GM21576 (cell line): ENCODE results near the gene KRCC1.

Experiments
- ATAC-seq: cut with Tn5 transposase; IDR thresholded peaks from one replicate; pipeline ENCODE4 v1.9.1; 2021; ENCODE audit warnings: mild to moderate bottlenecking, moderate library complexity; ENCODE audit not compliant: unreplicated experiment

The KRCC1 gene

DNA sequence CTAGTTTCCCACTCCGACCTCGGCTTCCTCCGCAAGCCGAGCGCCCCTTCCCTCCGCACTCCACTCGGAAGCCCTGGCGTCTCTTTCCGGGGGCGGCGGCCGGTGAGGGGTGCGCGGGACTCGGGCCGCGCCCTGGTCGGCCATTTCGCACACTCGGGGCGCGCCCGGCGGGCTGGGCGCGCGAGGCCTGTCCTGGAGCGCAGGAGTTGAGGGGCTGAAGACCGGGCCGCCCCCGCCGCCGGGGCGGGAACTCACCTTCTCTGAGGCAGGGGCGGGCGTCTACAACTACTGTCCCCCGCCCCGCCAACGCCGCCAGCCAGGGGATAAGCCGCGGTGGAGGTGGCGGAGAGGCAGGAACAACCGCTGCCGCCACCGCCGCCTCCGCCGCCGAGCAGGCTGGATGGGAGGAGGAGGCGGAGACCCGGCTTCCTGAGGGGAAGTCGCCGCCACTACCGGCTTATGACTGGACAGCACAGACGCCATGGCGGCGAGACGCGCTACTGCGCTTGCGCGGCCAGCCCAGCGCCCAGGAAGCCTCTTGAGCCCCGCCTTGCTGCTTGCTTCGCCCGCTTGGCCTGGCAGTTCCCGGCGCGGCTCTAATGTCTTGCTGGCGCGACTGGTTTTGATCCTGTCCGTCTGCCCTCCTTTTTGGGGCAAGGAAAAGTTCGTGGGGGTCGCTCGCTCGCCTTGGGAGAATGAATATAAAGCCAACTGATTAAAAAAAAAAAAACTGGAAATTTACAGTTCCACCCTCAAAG is at the start of gene KRCC1:
TSS of gene KRCC1 (minus strand) at position 413 of the 758 bp plus-strand sequence. CDS start 27,220 bp downstream, outside the sequence.
- ATAC-seq, result peak; percentile 96

DNA sequence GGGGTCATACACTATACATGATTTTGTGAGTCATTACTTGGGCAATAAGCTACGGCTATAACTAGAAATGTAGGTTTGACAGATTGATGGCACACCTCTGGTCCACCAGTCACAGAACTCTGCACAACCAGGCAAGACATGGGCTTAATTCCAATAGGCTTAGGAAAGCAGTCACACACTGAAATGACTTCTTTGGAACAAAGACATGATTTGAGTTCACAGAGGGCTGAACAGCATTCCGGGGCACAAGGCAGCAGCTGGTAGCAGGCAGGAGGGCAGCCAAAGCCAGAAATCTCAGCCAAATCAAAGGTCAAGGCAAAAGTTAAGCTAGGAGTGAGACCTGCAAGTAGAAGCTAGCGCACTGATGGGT is 44.9 kb upstream of the KRCC1 start:
- no peak for ATAC-seq

DNA sequence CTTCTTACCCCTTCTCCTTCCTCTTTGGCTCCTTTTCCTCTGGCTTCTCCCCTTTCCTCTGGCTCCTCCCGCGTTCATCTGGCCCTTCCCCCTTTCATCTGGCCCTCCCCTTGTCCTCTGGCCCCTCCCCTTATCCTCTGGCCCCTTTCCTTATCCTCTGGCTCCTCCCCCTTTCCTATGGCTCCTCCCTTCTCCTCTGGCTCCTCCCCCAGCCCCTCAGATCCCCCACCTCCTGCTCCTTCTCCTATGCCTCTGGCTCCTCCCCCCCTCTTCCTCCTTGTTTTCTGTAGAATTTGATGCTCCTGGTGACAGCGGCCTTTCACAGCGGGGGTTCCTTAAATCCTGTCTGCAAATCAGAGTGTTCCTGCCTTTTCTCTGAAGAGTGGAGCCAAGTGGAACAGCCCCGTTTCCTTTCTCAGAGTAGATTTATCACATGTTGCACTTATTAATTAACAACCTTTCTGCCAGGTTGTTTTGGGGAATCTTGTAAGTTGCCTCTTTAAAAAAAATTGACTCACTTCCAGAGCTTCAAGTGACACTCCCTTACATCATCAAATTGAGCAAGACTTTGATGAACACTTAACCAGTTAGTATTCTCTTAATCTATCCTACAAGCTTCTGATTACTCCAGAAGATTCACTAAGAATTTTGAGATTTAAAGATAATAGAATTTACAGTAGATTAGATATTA is 44.4 kb upstream of the KRCC1 start:
- ATAC-seq, result no peak

DNA sequence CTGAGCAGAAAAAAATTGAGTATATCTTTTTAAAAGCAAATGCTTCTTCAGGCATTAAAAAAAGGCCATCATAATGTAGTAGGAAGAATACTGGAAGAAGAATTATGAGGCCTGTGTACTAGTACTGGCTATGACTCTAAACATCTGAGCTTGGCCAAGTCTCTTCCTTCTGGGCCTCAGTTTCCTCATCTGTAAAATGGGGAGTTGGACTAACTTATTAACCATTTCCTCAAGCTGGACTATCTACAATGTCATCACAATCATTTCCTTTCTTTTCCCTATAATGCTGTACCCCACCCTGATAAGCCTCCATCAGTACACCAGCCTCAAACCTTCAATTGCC is 42.9 kb upstream of the KRCC1 start:
- no peak for ATAC-seq

DNA sequence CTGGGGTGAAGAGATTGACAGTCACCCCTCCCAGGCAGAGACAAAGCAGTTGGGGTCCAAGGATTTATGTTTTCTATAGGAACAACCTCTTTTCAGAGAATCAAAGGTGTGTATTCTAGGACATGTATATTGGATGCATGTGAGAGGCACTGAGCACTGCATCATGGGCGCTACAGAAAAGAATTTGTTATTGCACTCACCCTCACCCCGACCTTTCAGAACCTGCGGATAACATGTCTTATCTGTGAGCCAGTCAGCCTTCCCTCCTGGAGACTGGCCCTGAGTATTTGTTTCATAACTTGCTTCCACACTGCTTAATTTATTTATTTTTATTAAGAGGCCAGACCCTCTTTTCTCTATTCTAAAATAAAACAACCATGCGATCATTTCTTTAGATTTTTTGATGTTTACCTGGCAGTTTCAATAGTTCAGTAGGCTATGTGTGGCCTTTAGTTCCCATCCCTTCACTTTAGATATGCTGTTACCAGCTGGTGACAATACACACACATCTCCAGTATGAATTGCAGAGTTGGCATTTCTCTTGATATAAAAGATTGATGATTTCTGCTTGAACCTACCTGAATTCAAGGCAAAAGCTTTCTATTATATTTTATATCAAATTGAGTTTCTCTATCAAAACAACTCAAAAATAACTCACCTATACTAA is 42.4 kb upstream of the KRCC1 start:
- ATAC-seq, result no peak

DNA sequence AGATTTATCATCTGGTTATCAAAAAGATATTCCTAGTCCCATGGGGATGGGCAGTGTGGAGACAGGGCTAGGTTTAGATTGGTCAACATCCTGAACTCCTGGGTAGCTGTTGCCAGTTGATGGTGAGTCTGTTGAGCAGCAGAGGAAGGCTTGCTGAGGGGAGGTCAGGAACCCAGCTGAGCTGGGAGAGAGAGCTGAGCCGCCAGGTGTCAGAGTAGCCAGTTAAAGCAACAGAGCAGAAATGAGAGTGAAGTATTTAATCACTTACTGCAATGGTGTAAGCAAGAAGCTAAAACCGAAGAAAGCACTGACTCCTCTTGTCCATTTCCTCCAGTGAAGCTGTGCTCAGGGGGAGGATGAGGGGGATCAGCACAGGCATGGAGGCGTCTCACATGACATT is 41.6 kb upstream of the KRCC1 start:
- no peak for ATAC-seq

DNA sequence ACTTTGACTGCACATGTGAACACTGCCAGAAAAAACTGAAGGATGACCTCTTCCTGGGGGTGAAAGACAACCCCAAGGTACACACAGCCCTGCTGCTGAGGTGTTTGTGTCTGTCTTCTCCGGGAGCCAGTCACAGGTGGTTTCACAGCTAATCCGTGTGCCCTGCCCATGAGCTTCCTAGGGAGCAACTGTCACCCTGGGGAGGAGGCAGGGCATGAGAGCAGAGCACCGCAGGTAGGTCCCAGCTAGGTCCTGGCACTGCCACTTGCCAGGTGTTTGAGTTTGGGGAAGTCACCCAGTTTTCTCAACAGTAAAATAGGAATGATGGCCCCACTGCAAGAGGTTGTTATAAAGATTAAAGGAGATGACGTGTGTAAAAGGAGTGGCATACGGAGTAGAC is 41.1 kb upstream of the KRCC1 start:
- ATAC-seq, result no peak

DNA sequence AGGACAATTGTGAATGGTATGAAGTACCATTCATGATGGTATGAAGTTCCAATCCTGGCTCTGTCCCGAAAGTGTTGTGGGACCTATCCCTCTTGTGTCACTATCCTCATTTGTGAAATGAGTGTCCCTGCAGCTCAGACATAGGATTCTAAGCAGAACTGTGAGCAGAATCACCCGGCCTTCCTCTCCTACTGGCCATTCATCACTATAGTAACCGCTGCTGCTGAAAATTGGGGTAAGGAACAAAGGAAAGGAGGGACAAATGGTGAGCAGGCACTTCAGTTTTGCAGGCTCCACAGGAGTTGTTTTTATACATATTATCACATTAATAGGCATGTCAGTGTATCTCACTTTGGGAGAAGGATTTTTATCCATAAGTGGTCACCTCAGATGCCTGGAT is 39.4 kb upstream of the KRCC1 start:
- ATAC-seq, result no peak

DNA sequence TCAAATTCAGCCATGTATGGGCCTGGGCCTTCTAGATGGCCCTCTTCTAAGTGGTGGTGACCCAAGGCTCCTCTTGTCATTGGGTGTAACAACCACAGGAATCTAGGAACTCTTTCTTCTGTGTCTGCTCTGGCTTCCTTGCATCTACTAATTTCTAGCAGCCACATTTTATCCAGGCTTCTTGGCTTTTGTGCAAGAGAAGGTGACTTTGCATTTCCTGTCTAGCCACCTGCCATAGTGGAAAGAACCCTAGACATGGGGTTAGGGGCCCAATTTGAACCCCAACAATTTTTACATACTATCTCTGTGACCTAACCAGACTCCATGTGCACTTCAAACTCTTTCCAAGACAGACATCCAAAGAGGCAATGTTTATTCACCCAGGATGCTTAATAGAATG is 37.2 kb upstream of the KRCC1 start:
- no peak for ATAC-seq

DNA sequence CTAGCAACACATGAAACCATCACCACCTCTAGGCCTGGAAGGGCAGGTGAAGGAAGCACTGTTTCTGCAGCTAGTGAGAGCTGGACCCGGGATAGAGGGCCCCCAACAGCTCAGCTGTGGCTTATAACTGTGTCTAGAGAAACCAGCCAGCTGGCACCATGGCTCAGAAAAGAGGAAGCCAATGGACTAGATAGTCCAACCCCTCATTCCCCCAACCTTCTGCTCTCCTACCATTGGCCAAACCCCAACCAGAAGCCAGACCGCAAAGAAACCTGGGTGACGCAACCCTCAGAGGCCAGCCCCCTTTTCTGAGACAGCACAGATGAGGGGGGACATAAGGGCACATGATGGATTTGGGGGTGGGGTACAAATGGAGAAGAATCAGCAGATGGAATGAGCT is 36.4 kb upstream of the KRCC1 start:
- no peak for ATAC-seq

DNA sequence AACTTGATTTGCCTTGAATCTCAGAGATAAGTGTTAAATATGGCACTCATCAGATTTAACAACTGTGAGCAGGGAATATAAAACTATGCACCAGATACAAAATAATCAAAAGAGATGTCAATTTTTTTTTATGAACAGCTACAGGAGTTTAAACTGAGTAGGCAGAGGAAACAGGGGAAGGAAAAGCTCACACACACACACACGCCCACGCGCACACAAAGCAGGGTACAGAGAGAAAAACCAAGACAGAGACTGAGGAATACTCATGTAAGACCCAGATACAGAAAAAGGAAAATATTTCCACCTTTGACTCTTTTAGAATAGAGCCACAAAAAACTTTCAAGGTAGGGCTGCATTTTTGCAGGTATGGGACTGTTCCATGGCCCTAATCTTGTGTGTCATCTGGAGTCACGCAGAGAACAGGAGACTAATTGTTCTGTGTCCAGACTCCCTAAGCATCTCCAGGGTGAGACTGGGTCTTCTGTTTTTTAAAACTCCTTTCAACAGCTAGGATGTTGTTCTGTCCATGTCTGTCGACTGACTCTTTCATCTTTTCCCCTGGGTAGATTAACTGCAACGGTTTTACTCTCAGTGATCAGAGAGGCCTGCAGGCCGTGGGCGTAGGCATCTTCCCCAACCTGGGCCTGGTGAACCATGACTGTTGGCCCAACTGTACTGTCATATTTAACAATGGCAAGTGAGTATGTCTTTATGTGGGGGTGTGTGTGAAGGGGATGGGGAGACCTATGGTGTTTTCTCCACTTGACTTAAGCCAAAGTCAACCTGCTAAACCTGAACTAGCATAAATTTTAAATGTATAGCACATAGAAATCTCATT is 35.1 kb upstream of the KRCC1 start:
- ATAC-seq, result no peak

DNA sequence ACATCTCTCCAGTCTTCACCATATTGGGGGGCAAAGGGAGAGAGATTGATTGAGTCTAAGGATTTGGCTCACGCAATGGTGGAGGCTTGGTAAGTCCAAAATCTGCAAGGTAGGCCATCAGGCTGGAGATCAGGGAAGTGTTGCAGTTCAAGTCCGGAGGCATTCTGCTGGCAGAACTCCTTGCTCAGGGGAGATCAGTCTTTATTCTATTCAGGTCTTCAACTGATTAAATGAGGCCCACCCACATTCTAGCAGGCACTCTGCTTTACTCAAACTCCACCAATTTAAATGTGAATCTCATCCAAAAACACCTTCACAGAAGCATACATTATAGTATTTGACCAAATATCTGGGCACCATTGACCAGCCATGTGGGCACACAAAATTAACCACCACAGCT is 33.4 kb upstream of the KRCC1 start:
- no peak for ATAC-seq

DNA sequence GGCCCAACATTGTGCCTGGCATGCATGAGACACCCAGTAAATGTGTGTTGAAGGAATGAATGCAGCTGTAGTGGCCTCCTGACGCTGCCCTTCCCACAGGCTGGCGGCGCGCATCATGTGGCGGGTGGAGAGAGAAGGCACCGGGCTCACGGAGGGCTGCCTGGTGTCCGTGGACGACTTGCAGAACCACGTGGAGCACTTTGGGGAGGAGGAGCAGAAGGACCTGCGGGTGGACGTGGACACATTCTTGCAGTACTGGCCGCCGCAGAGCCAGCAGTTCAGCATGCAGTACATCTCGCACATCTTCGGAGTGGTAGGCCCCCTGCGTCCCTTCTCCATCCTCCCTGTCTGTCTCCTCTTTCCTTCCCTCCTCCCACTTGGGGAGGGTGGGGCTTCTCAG is 32.2 kb upstream of the KRCC1 start:
- no peak for ATAC-seq

DNA sequence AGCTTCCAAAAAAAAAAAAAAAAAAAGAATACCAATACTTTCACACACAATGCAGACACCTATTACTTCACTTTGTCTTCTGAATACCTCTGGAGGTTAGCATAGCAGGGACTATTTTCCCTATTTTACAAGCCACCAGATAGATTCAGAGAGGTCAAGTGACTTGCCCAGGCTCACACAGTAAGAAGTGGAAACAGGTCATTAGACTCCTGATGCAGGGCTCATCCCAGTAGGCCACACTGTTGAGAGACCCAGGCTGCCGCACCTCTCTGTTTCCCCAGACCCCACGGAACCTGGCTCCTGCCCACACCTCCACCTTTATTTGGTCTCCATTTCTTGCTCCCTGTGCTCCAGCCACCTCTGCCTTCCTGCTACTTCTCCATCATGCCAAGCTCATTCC is 31.5 kb upstream of the KRCC1 start:
- ATAC-seq, result no peak

DNA sequence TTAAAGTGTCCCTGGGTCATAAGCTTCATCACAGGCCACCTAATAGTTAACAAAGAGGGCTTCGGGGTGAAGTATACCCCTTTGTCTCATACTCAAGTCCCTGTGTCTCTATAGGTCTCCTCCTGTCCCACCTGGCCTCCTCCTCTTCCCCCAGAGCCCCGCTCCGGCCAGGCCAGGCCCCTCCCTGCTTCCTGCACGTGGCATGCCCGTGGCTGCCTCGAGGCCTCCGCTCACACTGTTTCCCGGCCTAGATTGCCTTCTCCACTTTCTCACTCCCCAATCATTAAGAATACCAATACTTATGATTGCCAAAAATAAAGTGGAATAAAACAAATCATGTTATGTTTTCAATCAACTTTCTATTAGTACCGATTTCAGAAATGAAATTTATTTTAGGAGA is 30.8 kb upstream of the KRCC1 start:
- ATAC-seq, result no peak

DNA sequence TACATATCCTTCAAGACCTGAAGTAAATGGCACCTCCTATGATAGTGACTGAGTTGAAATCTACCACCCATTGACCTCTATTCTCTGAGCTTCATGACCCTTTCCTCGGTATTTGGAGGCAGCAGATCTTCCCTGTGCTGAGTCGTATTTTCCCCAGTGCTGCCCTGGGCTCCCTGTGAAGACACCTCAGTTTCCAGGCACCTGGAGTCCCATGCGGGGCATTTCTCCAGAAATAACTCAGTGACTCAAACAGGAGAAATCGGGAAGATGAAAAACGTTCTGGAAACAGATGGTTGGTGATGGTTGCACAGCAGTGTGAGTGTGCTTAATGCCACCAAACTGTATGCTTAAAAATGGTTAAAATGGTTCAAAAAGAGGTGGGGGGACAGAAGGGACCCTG is 30.0 kb upstream of the KRCC1 start:
- no peak for ATAC-seq

DNA sequence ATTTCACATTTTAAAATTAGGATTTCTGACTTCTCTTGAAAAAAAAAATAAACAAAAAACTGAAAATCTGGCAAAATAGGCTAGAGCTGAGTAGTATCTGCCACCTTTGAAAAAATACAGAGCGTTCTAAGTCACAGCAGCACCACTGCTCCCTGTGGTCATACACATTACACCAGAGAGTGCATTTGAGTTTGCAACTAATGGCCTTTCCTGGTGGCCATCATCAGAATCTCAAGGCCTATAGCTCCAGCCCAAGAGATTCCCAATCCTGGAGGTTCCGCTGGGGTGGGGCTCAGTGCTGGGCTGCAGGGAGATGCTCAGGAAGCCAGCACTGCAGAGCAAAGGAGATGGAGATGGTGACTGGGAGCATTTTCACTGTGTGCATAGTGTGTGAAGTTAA is 29.5 kb upstream of the KRCC1 start:
- ATAC-seq, result no peak

DNA sequence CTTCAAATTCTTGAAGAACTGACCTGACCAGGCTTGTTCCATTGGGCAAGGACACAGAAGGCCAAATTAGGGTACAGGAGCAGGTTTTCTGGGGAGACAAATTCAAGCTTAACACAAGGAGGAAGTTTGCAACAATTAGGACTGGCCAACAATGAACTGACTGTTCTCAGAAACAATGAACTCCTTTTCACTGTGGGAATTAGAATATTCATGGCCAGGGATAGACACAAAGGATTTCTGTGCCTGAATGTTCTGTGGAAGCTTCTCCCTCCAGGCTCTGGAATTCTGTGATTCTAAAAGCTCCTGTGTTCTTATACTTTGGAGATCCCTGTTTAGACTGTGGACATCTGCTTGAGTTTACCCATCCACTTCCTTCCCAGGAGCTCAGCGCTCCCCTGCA is 27.2 kb upstream of the KRCC1 start:
- no peak for ATAC-seq

DNA sequence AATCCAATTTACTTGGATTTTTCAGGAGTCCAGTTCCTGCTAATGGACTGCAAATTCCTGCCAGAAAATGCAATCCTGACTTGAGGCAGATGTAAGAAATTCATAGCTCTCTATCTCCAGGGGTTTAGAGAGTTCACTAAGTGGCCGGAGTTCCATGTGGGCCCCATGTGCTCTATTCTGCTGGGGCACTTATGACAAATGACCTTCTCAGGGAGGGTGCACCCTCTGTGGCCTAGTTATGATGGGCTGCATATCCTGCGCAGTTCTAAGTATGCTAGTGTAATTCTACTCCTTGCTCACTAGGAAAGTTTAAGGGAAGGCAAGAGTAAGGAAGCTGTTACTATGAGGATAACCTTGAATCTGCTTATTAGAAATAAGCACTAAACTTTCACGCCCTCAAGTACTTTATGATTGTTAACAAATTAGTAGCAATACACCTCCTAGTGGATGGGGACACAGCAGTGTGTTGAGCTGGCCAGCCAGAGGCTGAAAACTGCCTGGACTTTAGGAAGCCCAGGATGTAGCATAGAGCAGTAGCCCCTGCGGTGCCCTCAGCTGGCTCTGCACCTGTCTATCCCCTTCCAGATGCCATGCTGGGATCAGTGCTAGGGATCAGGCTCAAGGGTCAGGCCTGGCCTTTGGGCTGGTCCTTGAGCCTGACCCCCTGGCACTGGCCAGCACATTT is 26.5 kb upstream of the KRCC1 start:
- no peak for ATAC-seq

DNA sequence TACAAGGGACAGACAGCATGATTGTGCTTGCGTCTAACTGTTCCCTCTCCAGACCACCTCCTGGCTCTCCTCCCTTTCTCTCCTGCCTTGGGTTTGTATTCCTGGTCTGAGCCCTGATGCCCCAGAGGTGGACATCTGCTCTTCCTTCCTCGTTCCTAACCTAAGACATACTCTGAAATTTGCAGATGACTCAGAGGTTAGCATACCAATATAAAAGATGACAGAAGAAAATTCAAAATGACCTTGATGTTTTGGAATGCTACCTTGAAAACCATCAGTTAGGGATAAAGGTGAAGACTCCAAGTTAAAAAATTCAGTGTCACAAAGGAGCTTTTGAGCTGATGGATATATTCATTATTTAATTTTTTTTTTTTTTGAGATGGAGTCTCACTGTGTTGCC is 25.0 kb upstream of the KRCC1 start:
- no peak for ATAC-seq

DNA sequence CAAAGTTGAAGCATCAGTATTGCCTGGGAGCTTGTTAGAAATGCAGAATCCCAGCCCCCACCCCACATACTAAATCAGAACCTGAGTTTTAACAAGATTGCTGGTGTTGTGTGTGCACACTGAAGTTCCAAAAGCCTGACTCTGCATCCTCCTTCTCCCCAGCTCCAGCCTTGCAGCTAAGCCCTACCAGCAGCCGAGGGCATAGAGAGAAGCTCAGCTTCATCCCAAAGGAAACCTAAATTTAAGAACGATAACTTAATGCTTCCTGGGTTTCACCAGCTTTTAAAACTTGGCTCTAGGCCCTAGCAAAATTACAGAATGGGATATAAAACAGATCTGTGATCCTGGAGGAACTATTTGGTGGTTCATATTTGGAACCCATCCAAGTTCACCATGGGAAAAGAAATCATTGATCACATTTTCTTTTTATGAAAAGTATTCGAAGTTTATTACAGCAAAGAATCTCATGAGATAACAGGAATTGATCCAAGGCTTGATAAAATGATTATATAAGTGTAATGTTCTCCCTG is 23.1 kb upstream of the KRCC1 start:
- ATAC-seq, result no peak
